Measurements from ENCODE around the gene CSNK2A1.

- TF ChIP-seq CTCF (IDR thresholded peaks at IDR 0.05) (no peak), EZH2 (IDR thresholded peaks at IDR 0.05; ENCODE audit: borderline replicate concordance, insufficient read depth, low read depth, low read length, poor library complexity, severe bottlenecking) (no peak)
These were observed 63.5 kb downstream of the CSNK2A1 start for GRCh38 chr20:480044-480443.
